Bronchial epithelial cell (primary cell): ENCODE data around the gene PTPN23. TPM values are rescaled to one million over a fixed set of nuclear protein-coding genes. Genes with fewer than 3 reads are reported as not detected.

ENCODE experiments used
- DNase-seq: peaks from one replicate; pipeline ENCODE4 v3.0.0-alpha.2; 2010; ENCODE audit warnings: low read depth
- FAIRE-seq: peaks from 2 replicates; lab custom pipeline; 2011; peaks lifted over from hg19 to GRCh38; lab: Jason Lieb, UNC
- H3K27me3 ChIP-seq: 2 replicates; pipeline ENCODE4 v1.5.1; 2011; ENCODE audit warnings: low read length; ENCODE audit not compliant: control insufficient read depth, insufficient read depth
- H3K36me3 ChIP-seq: 2 replicates; pipeline ENCODE4 v1.5.1; 2011; ENCODE audit warnings: low read length; ENCODE audit not compliant: control insufficient read depth, insufficient read depth
- H3K4me3 ChIP-seq: 2 replicates; pipeline ENCODE4 v1.5.1; 2011; ENCODE audit warnings: mild to moderate bottlenecking, low read depth, low read length, control low read depth
- total RNA-seq: library from RNA; depleted of rRNA; stranded (reverse); fragments of >200 nt; gene quantifications from 2 replicates; pipeline ENCODE4 v1.2.1, GENCODE V29; 2014
- TF ChIP-seq, protein P1 (sequence below): IDR thresholded peaks from 2 replicates; pipeline ENCODE4 v1.5.1; 2011; ENCODE audit warnings: mild to moderate bottlenecking, moderate library complexity, low read length, control low read depth, inconsistent platforms; ENCODE audit not compliant: insufficient read depth, severe bottlenecking

The PTPN23 gene
- total RNA-seq, 1 donor from 2014 or later: 12.6 TPM

DNA sequence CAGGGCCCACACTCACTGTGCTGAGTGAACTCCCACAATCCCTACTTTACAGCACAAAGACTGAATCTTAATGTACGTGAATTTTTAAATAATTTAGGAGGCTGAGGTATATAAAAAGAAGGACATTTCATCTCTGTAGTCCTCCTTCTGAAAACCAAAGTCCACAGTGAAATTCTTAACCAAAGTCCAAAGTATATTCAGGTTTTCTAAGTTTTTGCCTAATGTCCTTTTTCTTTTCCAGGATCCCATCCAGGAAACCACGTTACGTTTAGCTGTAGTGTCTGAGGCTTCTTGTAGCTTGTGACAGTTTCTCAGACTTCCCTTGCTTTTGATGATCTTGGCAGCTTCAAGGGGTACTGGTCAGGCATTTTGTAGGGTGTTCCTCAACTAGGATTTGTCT lies 50.4 kb downstream of the PTPN23 start:
- FAIRE-seq (no peak), DNase-seq (no peak)
- TF ChIP-seq, protein P1, sequence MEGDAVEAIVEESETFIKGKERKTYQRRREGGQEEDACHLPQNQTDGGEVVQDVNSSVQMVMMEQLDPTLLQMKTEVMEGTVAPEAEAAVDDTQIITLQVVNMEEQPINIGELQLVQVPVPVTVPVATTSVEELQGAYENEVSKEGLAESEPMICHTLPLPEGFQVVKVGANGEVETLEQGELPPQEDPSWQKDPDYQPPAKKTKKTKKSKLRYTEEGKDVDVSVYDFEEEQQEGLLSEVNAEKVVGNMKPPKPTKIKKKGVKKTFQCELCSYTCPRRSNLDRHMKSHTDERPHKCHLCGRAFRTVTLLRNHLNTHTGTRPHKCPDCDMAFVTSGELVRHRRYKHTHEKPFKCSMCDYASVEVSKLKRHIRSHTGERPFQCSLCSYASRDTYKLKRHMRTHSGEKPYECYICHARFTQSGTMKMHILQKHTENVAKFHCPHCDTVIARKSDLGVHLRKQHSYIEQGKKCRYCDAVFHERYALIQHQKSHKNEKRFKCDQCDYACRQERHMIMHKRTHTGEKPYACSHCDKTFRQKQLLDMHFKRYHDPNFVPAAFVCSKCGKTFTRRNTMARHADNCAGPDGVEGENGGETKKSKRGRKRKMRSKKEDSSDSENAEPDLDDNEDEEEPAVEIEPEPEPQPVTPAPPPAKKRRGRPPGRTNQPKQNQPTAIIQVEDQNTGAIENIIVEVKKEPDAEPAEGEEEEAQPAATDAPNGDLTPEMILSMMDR: no peak
- Histone ChIP-seq H3K27me3 (no peaks in the 10 kb centered on the region), H3K4me3 (no peak overlapping the region), H3K36me3 (peaks cover 21% of the 10 kb centered on the region)

- DNase-seq: no peak
- TF ChIP-seq, protein P1: no peak
- Histone ChIP-seq H3K27me3 (no peaks in the 10 kb centered on the region), H3K36me3 (peaks cover 15% of the 10 kb centered on the region), H3K4me3 (no peak overlapping the region)
- FAIRE-seq: peak; percentile 52
These were observed 51.9 kb downstream of the PTPN23 start for GRCh38 chr3:47432673-47433072.

GRCh38 chr3:47433796-47434195 lies 53.0 kb downstream of the PTPN23 start:
- TF ChIP-seq, protein P1: no peak
- H3K4me3 ChIP-seq: no peak overlapping the region
- no peaks in the 10 kb centered on the region for H3K27me3 ChIP-seq
- H3K36me3 ChIP-seq: peaks cover 11% of the 10 kb centered on the region
- FAIRE-seq (no peak), DNase-seq (no peak)

GRCh38 chr3:47434849-47435248 lies 54.0 kb downstream of the PTPN23 start:
- TF ChIP-seq, protein P1: no peak
- no peak overlapping the region for H3K4me3 ChIP-seq
- DNase-seq: no peak
- no peak for FAIRE-seq
- peaks cover 19% of the 10 kb centered on the region for H3K36me3 ChIP-seq
- no peaks in the 10 kb centered on the region for H3K27me3 ChIP-seq

- no peak for DNase-seq
- TF ChIP-seq, protein P1: no peak
- FAIRE-seq: no peak
- no peak overlapping the region for H3K4me3 ChIP-seq
- H3K36me3 ChIP-seq: peaks cover 20% of the 10 kb centered on the region
- H3K27me3 ChIP-seq: no peaks in the 10 kb centered on the region
These were observed 55.4 kb downstream of the PTPN23 start for GRCh38 chr3:47436180-47436579.

- no peak for FAIRE-seq
- H3K36me3 ChIP-seq: peaks cover 14% of the 10 kb centered on the region
- TF ChIP-seq, protein P1: peak; percentile 41
These were observed 59.3 kb downstream of the PTPN23 start for GRCh38 chr3:47440131-47440530.

More at GRCh38 chr3:47440131-47440530, 59.3 kb downstream of the PTPN23 start:
- no peak overlapping the region for H3K4me3 ChIP-seq
- no peaks in the 10 kb centered on the region for H3K27me3 ChIP-seq
- peak; percentile 15 for DNase-seq
